Measurements from ENCODE around the gene MUL1.
"Not testable (repeated sequence)": the region's sequence is repeated elsewhere in the genome, so short reads cannot be mapped to it uniquely, and the experiment has no call there.

The MUL1 gene, protein sequence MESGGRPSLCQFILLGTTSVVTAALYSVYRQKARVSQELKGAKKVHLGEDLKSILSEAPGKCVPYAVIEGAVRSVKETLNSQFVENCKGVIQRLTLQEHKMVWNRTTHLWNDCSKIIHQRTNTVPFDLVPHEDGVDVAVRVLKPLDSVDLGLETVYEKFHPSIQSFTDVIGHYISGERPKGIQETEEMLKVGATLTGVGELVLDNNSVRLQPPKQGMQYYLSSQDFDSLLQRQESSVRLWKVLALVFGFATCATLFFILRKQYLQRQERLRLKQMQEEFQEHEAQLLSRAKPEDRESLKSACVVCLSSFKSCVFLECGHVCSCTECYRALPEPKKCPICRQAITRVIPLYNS

DNA sequence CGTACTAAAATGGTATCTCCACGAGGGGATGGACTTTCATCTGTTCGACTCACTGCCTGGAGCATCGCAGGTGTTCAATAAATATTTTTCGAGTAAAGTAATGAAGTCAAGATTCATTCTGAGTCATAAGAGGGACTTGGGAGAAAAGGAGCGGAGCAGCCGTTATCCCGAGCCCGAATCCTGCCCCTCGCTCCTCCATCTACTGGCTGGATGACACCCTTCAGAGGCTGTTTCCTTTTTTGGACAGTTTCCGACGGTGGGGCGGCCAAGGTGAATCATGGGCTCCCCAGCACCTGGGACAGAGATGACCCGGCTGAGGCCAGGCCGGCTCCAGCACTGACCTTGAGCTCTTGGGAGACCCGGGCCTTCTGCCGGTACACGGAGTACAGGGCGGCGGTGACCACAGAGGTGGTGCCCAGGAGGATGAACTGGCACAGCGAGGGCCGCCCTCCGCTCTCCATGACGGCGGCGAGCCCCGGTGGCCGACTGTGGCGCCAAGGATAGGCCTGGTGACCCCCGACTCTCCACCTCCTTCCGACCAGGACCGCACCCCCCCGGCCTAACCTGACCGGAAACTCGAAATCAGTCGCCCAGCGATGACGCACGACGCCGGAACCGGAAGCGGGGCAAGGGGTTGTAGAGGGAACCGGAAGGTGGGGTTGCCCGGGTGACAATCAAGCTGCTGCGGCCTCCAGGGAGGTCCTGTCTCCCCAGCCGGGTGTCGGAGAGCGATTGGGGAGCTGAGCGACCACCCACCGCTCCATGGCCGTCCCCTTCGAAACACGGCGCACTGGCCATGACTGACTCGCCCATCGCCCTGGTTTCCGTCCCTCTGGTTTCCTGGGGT lies at the start of gene MUL1:
MUL1 (minus strand) TSS at position 588 of the 847 bp plus-strand sequence; CDS start at position 461, 127 bp downstream.
- peak; percentile 85 for DNase-seq (ENCODE audit: low read depth)

- DNase-seq (ENCODE audit: low read depth) = no peak
Observed at GRCh38 chr1:20555758-20556120, 47.8 kb upstream of the MUL1 start.

DNA sequence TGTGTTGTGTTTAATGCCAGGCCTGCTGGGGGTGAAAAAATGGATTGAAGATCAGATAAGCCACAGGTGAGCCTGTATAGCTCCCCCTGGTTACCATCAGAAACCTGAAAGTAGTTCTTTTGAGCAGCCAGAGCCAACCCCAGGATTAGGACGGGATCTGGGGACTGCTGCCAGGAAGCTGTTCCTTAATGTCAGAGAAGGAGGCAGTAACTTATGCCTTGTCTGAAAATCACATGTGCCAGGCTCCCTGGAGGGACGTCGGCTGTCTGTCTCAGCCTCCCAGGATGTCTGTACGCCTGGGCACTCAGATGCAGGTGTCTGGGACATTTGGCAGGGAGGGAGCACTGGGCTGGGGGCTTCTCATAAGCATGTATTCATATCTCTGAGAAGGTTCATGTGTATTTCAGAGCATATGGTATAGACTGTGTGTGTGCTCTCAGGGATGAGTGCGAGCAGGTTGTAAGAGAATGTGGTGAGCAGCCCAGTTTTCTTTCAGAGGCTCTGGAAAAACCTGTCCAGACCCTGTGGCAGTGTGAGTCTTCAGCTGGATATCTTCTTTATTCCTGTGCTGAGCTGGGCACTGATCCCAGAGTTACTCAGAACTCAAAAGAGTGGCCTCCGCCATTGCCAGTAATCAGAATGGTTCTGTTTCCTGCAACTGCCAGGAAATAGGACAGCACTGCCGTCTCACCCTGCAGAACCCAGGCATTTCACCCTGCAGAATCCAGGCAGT lies 47.2 kb upstream of the MUL1 start:
- DNase-seq (ENCODE audit: low read depth) = no peak

GRCh38 chr1:20552728-20553445 lies 44.9 kb upstream of the MUL1 start:
- DNase-seq (ENCODE audit: low read depth) = no peak

- DNase-seq (ENCODE audit: low read depth) = no peak
Observed at GRCh38 chr1:20551945-20552727, 44.2 kb upstream of the MUL1 start, which contains the start of gene FAM43B. Gene FAM43B (plus strand): TSS chr1:20552573. CDS start chr1:20552974, 401 bp downstream.

GRCh38 chr1:20551161-20551560 lies 43.2 kb upstream of the MUL1 start:
- DNase-seq (ENCODE audit: low read depth) = no peak

GRCh38 chr1:20546637-20547036 lies 38.7 kb upstream of the MUL1 start:
- DNase-seq (ENCODE audit: low read depth) = no peak

DNA sequence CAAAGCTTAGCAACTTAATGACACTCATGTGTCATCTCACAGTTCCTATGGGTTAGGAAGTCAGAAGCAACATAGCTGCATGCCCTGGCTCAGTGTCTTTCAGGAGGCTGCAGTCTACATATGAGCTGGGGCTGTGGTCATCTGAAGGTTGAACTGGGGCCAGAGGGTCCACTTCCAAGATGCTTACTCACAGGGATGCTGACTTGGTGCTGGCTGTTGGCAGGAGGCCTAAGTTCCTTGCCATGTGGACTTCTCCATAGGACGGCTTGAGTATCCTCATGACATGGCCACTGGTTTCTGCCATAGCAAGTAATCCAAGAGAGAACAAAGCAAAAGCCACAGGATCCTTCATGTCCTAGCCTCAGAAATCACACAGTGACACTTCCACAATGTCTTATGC lies 32.3 kb upstream of the MUL1 start:
- no peak for DNase-seq (ENCODE audit: low read depth)

GRCh38 chr1:20538760-20539551 lies 31.0 kb upstream of the MUL1 start:
- no peak for DNase-seq (ENCODE audit: low read depth)

GRCh38 chr1:20538227-20538626 lies 30.3 kb upstream of the MUL1 start:
- no peak for DNase-seq (ENCODE audit: low read depth)

DNA sequence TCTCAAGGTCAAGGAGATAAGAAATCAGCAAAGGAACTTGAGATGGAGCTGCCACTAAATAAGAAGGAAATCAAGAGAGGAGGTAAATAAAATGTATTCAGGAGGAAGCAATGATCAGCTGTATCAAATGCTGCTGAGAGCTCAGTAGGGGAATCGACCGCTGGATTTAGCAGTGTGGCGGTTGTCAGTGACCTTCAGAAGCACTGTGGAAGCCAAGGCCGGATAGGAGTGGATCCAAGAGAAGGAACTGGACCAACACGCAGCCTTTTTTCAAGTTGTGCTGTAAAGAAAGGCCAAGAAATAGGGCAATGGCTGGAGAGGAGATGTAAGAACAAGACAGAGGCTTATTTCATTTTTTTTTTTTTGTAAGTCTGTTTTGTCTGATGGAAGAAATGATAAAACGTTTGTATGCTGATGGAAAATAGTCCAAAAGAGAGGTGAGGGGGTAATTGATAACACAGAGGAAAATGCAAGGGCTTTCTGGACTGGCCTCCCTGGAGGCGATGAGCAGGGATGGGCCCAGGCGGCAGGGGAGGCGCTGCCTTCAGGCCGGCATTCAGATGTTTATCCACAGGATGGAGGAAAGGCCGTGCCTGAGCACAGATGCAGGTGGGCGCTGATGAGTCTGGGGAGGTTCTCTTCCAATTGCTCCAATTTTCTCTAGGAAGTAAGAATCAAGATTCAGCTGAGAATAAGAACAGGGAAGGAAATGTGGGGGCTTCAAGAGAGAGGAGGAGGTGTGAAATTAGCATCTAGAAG lies 26.9 kb upstream of the MUL1 start:
- DNase-seq (ENCODE audit: low read depth) = no peak

DNA sequence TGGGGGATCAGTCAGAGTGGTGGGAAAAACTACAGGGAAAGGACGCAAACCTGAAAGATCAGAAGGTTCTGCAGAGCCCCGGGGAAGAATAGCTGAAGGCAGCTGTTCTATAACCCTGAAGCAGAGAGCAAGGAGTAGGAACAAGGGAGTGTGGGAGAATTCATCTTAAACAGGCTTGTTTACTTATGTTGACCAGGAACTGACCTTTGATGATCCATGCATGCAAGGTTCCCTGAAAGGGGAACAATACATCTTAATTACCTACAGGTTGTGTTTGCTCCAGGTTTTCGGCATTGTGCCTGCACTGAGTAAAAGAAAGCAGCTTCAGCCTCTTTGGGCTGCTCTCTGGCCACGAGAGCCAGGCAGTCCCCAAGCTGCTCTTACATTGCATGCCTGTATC lies 25.7 kb upstream of the MUL1 start:
- no peak for DNase-seq (ENCODE audit: low read depth)

DNA sequence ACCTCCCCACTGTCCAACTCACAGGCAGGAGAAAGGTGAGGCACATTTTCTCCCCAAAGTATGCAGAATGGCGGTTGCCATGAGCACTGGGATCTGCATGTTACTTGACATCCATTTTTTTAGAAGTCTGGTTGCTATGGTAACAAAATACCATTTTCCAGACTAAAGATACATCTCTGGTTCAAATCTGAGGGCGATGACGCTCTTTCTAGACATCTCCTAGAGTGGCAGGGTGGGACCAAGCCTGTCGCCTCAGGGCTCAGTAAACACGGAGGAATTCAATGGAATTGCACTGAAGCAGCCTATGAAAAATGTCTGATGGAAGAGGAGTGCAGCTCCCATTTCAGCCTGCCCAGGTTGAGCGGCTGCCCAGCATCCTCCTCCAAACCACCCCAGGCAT lies 22.9 kb upstream of the MUL1 start:
- no peak for DNase-seq (ENCODE audit: low read depth)

- DNase-seq (ENCODE audit: low read depth) = no peak
Observed at GRCh38 chr1:20530306-20530705, 22.4 kb upstream of the MUL1 start.

- DNase-seq (ENCODE audit: low read depth) = no peak
Observed at GRCh38 chr1:20528221-20528620, 20.3 kb upstream of the MUL1 start.

GRCh38 chr1:20526267-20526666 lies 18.3 kb upstream of the MUL1 start:
- no peak for DNase-seq (ENCODE audit: low read depth)

- DNase-seq (ENCODE audit: low read depth) = peak; percentile 28
Observed at GRCh38 chr1:20521960-20522861, 14.3 kb upstream of the MUL1 start.

DNA sequence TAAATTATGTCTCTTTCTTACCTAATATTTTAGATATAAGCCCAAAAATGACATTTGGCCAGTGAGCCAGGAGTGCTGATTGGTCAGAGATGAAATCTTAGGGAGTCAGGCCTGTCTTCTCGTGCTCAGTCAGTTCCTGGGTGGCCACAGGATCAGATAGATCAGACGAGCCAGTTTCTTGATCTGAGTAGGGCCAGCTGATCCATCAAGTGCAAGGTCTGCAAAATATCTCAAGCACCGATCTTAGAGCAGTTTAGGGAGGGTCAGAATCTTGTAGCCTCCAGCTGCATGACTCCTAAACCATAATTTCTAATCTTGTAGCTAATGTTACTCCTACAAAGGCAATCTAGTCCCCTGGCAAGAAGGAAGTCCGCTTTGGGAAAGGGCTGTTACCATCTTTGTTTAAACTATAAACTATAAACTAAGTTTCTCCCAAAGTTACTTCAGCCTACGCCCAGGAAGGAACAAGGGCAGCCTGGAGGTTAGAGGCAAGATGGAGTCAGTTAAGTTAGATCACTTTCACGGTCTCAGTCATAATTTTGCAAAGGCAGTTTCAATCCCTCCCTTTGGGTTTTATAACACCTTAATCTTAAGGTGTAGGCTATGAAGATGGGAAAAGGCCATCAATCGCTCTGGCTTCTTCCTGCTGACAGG lies 11.8 kb upstream of the MUL1 start:
- not testable (repeated sequence) for DNase-seq (ENCODE audit: low read depth)
